GM12878 (cell line): ENCODE measurements around the gene PPP2R5C. TPM values are rescaled to one million over a fixed set of nuclear protein-coding genes. Genes with fewer than 3 reads are reported as not detected.

Source experiments
- ATAC-seq: fragments of 200-7000 bp; cut with Tn5 transposase; 3 replicates; pipeline ENCODE4 v1.9.1; 2020; ENCODE audit warnings: mild to moderate bottlenecking, moderate library complexity
- BruUV-seq: library from RNA; stranded (reverse); fragments of 400-500 nt; replicated peaks from 2 replicates; lab custom pipeline; 2021; lab: Mats Ljungman, UMichigan
- CTCF ChIA-PET: fragments of 300-600 bp; sonication (Branson Sonifier 250); formaldehyde crosslinking; extraction: SDS; loops from one replicate; lab custom pipeline; 2021; ENCODE audit warnings: inconsistent platforms; lab: Yijun Ruan, JAX
- POLR2A ChIA-PET: fragments of 350-600 bp; formaldehyde crosslinking; extraction: SDS; loops from one replicate; lab custom pipeline; 2021; ENCODE audit warnings: inconsistent platforms; lab: Charles Lee
- RAD21 ChIA-PET: fragments of 300-600 bp; sonication (Branson Sonifier 250); formaldehyde crosslinking; loops from one replicate; lab custom pipeline; 2023; ENCODE audit warnings: antibody characterized with exemption; ENCODE audit not compliant: unreplicated experiment; lab: Charles Lee
- SMC1A ChIA-PET: fragments of 300-600 bp; sonication (Branson Sonifier 250); formaldehyde crosslinking; loops from one replicate; lab custom pipeline; 2023; ENCODE audit not compliant: unreplicated experiment, uncharacterized antibody; lab: Charles Lee
- DNase-seq: peaks from one replicate; pipeline ENCODE4 v3.0.0-alpha.2; 2011; ENCODE audit warnings: low read depth, low spot score
- FAIRE-seq: peaks from 3 replicates; lab custom pipeline; 2011; peaks lifted over from hg19 to GRCh38; lab: Jason Lieb, UNC
- H2AFZ ChIP-seq: 2 replicates; pipeline ENCODE4 v1.6.0; 2011; ENCODE audit warnings: low read depth, low read length, control low read depth; ENCODE audit not compliant: control insufficient read depth
- H3K27ac ChIP-seq: 2 replicates; pipeline ENCODE4 v1.5.1; 2011; ENCODE audit warnings: control low read depth; ENCODE audit not compliant: control insufficient read depth, insufficient read depth
- H3K27me3 ChIP-seq, 2 experiments: replicated peaks in 1 of 2; 2 replicates each; pipeline versions ENCODE4 v1.6.0 to v1.6.1; 2011; ENCODE audit warnings: low read length in 1 of 2; ENCODE audit not compliant: control insufficient read depth in 2 of 2, insufficient read depth in 2 of 2
- H3K36me3 ChIP-seq, 2 experiments: 2 replicates each; pipeline ENCODE4 v1.5.1; 2011; ENCODE audit warnings: low read length in 1 of 2; ENCODE audit not compliant: control insufficient read depth in 2 of 2, insufficient read depth in 2 of 2
- H3K4me1 ChIP-seq: 2 replicates; pipeline ENCODE4 v1.6.1; 2011; ENCODE audit warnings: mild to moderate bottlenecking, low read length, moderate library complexity, mixed read lengths; ENCODE audit not compliant: control insufficient read depth, insufficient read depth
- H3K4me2 ChIP-seq: 2 replicates; pipeline ENCODE4 v1.6.0; 2011; ENCODE audit warnings: control low read depth; ENCODE audit not compliant: control insufficient read depth, insufficient read depth
- H3K4me3 ChIP-seq: fragments of 200-600 bp; sonication (generic); 2 replicates; pipeline ENCODE4 v1.5.1; 2016
- H3K79me2 ChIP-seq: 2 replicates; pipeline ENCODE4 v1.6.0; 2011; ENCODE audit warnings: low read length; ENCODE audit not compliant: control insufficient read depth, insufficient read depth
- H3K9ac ChIP-seq: 2 replicates; pipeline ENCODE4 v1.8.0; 2011; ENCODE audit warnings: low read length, control low read depth, mixed read lengths; ENCODE audit not compliant: control insufficient read depth, insufficient read depth
- H3K9me3 ChIP-seq: replicated peaks from 3 replicates; pipeline ENCODE4 v1.5.1; 2011; ENCODE audit warnings: mild to moderate bottlenecking, low read length; ENCODE audit not compliant: control insufficient read depth, insufficient read depth
- H4K20me1 ChIP-seq: 2 replicates; pipeline ENCODE4 v1.6.0; 2011; ENCODE audit not compliant: control insufficient read depth, insufficient read depth
- BHLHE40 ChIP-seq, 2 experiments: fragments of 450-650 bp in 1 of 2; IDR thresholded peaks; 2 replicates each; pipeline ENCODE4 v1.6.1; 2011 to 2017; ENCODE audit warnings: low read depth in 2 of 2, borderline replicate concordance in 1 of 2, improper control_type of control experiment in 1 of 2, low read length in 1 of 2, mild to moderate bottlenecking in 1 of 2
- GABPA ChIP-seq: IDR thresholded peaks from 2 replicates; pipeline ENCODE4 v1.6.1; 2014; ENCODE audit warnings: antibody characterized with exemption, low read depth, mild to moderate bottlenecking, inconsistent platforms
- MYB ChIP-seq: fragments of 150-350 bp; IDR thresholded peaks from 2 replicates; pipeline ENCODE4 v1.6.1; 2014; ENCODE audit warnings: mild to moderate bottlenecking, low read depth, low read length, borderline replicate concordance
- NFYB ChIP-seq: IDR thresholded peaks from 2 replicates; pipeline ENCODE4 v1.6.1; 2011; ENCODE audit warnings: low read depth, mild to moderate bottlenecking, low read length, improper control_type of control experiment, moderate library complexity; ENCODE audit not compliant: insufficient read depth
- PKNOX1 ChIP-seq: fragments of 450-650 bp; IDR thresholded peaks from 2 replicates; pipeline ENCODE4 v1.6.1; 2016; ENCODE audit warnings: mild to moderate bottlenecking
- RCOR1 ChIP-seq: conservative IDR thresholded peaks from 2 replicates; pipeline ENCODE4 v1.6.1; 2012; ENCODE audit warnings: low read depth, low read length, improper control_type of control experiment
- RELA ChIP-seq: fragments of 450-650 bp; IDR thresholded peaks from 2 replicates; pipeline ENCODE4 v1.8.0; 2014; ENCODE audit warnings: borderline replicate concordance; ENCODE audit not compliant: partially characterized antibody
- RFX5 ChIP-seq: IDR thresholded peaks from 2 replicates; pipeline ENCODE4 v1.6.1; 2011; ENCODE audit warnings: low read depth, low read length, improper control_type of control experiment
- SMARCA5 ChIP-seq: fragments of 450-650 bp; IDR thresholded peaks from 2 replicates; pipeline ENCODE4 v1.6.1; 2017; ENCODE audit warnings: mild to moderate bottlenecking
- ZBTB11 ChIP-seq: fragments of 450-650 bp; formaldehyde crosslinking; IDR thresholded peaks from 2 replicates; pipeline ENCODE4 v1.5.0; 2022; ENCODE audit warnings: mild to moderate bottlenecking, missing genetic modification characterization
- WGBS: methylation state at CpG from one replicate; pipeline ENCODE4 v1.1.6; 2016; ENCODE audit warnings: low lambda C conversion rate; ENCODE audit not compliant: insufficient replicate concordance, insufficient coverage; ENCODE audit errors: missing lambda C conversion rate; 5-methylcytosine and 5-hydroxymethylcytosine counted together
- in situ Hi-C: fragments of 300-500 bp; cut with MboI; formaldehyde crosslinking; loops from 9 replicates; pipeline ENCODE4 v1.14.3; 2018; ENCODE audit warnings: mixed read lengths
- intact Hi-C: fragments of 100-400 bp; cut with micrococcal nuclease; formaldehyde crosslinking; loops from one replicate; pipeline ENCODE4 v1.14.2; 2022; ENCODE audit not compliant: unreplicated experiment
- polyA plus RNA-seq, 11 experiments: library from polyadenylated mRNA; depleted of rRNA in 4 of 11; unstranded in 6 of 11; stranded (reverse) in 5 of 11; fragments of >200 nt; fragmentation: Nextera tagmentation in 4 of 11; fragmentation: Illumina TruSeq in 1 of 11; extraction: Ambion mirVana in 4 of 11; extraction: Trizol in 1 of 11; gene quantifications; 1 replicate in 1 of 11; 2 replicates in 10 of 11; pipeline versions ENCODE4 v1.2.1 to v1.2.3, GENCODE V29; 2011 to 2016; ENCODE audit warnings: inconsistent platforms in 2 of 11, missing spikeins in 2 of 11, low read depth in 1 of 11
- total RNA-seq, 4 experiments: library from RNA; depleted of rRNA in 3 of 4; stranded (reverse); fragments of >200 nt in 3 of 4; fragmentation: Illumina TruSeq in 1 of 4; extraction: Trizol in 1 of 4; gene quantifications; 2 replicates each; pipeline versions ENCODE4 v1.2.1 to v1.2.3, GENCODE V29; 2013 to 2021
- TF ChIP-seq, protein P1 (sequence below): IDR thresholded peaks from 2 replicates; pipeline ENCODE4 v1.6.1; 2011; ENCODE audit warnings: mild to moderate bottlenecking, low read depth, low read length, moderate library complexity; ENCODE audit not compliant: insufficient replicate concordance
- TF ChIP-seq, protein P2 (sequence below): IDR thresholded peaks from 2 replicates; pipeline ENCODE4 v1.6.1; 2012; ENCODE audit warnings: improper control_type of control experiment, low read depth, low read length; ENCODE audit not compliant: insufficient replicate concordance

PPP2R5C gene
- total and polyA plus RNA-seq, 10 of the 15 experiments (the other 5 are each of a cell fraction or from before 2014, with no cell fraction given) = 106 to 199 (median 144) TPM

DNA sequence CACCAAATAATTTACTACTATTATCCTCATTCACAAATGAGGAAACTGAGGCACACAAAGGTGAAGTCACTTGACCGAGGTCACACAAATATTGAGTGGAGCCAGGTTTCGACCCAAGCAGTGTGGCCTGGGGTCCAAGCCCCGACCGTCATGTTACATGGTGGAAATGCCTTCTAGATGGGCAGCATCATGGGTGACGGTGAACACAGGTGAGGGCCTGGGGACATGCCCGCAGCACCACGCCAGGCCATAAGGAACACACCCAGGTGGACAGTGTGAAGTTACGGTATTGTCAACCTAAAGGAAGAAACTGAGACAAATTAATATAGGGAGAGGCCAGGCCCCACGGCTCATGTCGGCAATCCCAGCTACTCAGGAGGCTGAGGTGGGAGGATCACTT is 167.6 kb downstream of the PPP2R5C start:
- ChIA-PET POLR2A (no interaction called here), SMC1A (no interaction called here), RAD21 (no interaction called here), CTCF (interaction anchor here (1.4 kb wide), 1 partner anchor 158 kb away, joined by 3 read pairs; no protein-coding TSS in a partner anchor)
- H3K36me3 ChIP-seq = peaks cover 0 to 4% of the 10 kb centered on the region in 2 experiments; a peak in 1 of 4 replicates
- no peak overlapping the region for H3K27ac ChIP-seq
- intact Hi-C loops (no loop called here), in situ Hi-C loops (no loop called here)
- H3K9ac ChIP-seq = no peak overlapping the region
- no peaks in the 10 kb centered on the region for H3K9me3 ChIP-seq
- no peaks in the 10 kb centered on the region for H3K27me3 ChIP-seq
- BruUV-seq = no TSS peak
- FAIRE-seq (no peak), ATAC-seq (no peak), DNase-seq (no peak)
- H3K4me1 ChIP-seq = no peaks in the 10 kb centered on the region
- no peaks in the 10 kb centered on the region for H3K79me2 ChIP-seq
- no peak overlapping the region for H2AFZ ChIP-seq
- 96% methylated on average over 10 of the region's 10 CpGs for WGBS
- no peak overlapping the region for H3K4me2 ChIP-seq
- H4K20me1 ChIP-seq = no peaks in the 10 kb centered on the region
- no peak overlapping the region for H3K4me3 ChIP-seq
- TF ChIP-seq RCOR1 (no peak), SMARCA5 (no peak), RELA (no peak), BHLHE40 (IDR thresholded peaks at IDR 0.05; ENCODE audit: borderline replicate concordance in 1 of 2, low read depth in 2 of 2, low read length in 1 of 2) (no peak), GABPA (no peak), PKNOX1 (no peak), NFYB (no peak), RFX5 (no peak), ZBTB11 (CRISPR knock-in tag) (no peak), MYB (no peak)
- TF ChIP-seq, protein P1, sequence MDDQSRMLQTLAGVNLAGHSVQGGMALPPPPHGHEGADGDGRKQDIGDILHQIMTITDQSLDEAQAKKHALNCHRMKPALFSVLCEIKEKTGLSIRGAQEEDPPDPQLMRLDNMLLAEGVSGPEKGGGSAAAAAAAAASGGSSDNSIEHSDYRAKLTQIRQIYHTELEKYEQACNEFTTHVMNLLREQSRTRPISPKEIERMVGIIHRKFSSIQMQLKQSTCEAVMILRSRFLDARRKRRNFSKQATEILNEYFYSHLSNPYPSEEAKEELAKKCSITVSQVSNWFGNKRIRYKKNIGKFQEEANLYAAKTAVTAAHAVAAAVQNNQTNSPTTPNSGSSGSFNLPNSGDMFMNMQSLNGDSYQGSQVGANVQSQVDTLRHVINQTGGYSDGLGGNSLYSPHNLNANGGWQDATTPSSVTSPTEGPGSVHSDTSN = no peak
- TF ChIP-seq, protein P2, sequence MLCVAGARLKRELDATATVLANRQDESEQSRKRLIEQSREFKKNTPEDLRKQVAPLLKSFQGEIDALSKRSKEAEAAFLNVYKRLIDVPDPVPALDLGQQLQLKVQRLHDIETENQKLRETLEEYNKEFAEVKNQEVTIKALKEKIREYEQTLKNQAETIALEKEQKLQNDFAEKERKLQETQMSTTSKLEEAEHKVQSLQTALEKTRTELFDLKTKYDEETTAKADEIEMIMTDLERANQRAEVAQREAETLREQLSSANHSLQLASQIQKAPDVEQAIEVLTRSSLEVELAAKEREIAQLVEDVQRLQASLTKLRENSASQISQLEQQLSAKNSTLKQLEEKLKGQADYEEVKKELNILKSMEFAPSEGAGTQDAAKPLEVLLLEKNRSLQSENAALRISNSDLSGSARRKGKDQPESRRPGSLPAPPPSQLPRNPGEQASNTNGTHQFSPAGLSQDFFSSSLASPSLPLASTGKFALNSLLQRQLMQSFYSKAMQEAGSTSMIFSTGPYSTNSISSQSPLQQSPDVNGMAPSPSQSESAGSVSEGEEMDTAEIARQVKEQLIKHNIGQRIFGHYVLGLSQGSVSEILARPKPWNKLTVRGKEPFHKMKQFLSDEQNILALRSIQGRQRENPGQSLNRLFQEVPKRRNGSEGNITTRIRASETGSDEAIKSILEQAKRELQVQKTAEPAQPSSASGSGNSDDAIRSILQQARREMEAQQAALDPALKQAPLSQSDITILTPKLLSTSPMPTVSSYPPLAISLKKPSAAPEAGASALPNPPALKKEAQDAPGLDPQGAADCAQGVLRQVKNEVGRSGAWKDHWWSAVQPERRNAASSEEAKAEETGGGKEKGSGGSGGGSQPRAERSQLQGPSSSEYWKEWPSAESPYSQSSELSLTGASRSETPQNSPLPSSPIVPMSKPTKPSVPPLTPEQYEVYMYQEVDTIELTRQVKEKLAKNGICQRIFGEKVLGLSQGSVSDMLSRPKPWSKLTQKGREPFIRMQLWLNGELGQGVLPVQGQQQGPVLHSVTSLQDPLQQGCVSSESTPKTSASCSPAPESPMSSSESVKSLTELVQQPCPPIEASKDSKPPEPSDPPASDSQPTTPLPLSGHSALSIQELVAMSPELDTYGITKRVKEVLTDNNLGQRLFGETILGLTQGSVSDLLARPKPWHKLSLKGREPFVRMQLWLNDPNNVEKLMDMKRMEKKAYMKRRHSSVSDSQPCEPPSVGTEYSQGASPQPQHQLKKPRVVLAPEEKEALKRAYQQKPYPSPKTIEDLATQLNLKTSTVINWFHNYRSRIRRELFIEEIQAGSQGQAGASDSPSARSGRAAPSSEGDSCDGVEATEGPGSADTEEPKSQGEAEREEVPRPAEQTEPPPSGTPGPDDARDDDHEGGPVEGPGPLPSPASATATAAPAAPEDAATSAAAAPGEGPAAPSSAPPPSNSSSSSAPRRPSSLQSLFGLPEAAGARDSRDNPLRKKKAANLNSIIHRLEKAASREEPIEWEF = no peak
